Pancreas (tissue), 10 donors: ENCODE results near the gene SPRY1. TPM values are rescaled to one million over a fixed set of nuclear protein-coding genes. Genes with fewer than 3 reads are reported as not detected.

ENCODE experiments used
- ATAC-seq, 4 donors: fragments of 200-7000 bp; cut with Tn5 transposase; one replicate each; pipeline versions ENCODE4 v1.8.0 to v1.9.1; 2020; ENCODE audit warnings: mild to moderate bottlenecking in 4 of 4, moderate library complexity in 4 of 4
- DNase-seq, 6 donors: peaks; one replicate each; pipeline ENCODE4 v3.0.0-alpha.2; 2020
- FAIRE-seq: peaks from 2 replicates; lab custom pipeline; 2012; peaks lifted over from hg19 to GRCh38; lab: Jason Lieb, UNC
- H3K27ac ChIP-seq, 4 donors: fragments of 200-600 bp; sonication (generic); 1 replicate in 3 of 4; 2 replicates in 1 of 4; pipeline versions ENCODE4 v1.5.0 to v1.8.0; 2020
- H3K27me3 ChIP-seq, 4 donors: fragments of 200-600 bp; one replicate each; pipeline ENCODE4 v1.8.0; 2021
- H3K36me3 ChIP-seq, 3 donors: fragments of 200-600 bp; sonication (generic) in 1 of 3; one replicate each; pipeline versions ENCODE4 v1.5.0 to v1.8.0; 2020 to 2021
- H3K4me1 ChIP-seq, 3 donors: fragments of 200-600 bp; one replicate each; pipeline ENCODE4 v1.8.0; 2021
- H3K4me3 ChIP-seq, 4 donors: fragments of 200-600 bp; sonication (generic) in 2 of 4; one replicate each; pipeline versions ENCODE4 v1.5.0 to v1.8.0; 2020 to 2021
- H3K9me3 ChIP-seq, 4 donors: fragments of 200-600 bp; one replicate each; pipeline ENCODE4 v1.8.0; 2021
- WGBS, 2 donors: extraction: QIAGEN DNeasy Blood & Tissue Kit; methylation state at CpG; one replicate each; pipeline ENCODE4 v1.1.7; 2013; 5-methylcytosine and 5-hydroxymethylcytosine counted together
- intact Hi-C, 3 donors: fragments of 100-400 bp; cut with DNase I; formaldehyde crosslinking; loops; one replicate each; pipeline versions ENCODE4 v1.11.1 to v1.14.2; 2022
- polyA plus RNA-seq, 2 donors: library from polyadenylated mRNA; stranded (reverse); fragments of 200-250 nt; gene quantifications; one replicate each; pipeline ENCODE4 v1.2.3, GENCODE V29; 2013
- total RNA-seq, 6 donors: library from RNA; stranded (reverse); fragmentation: NEBNext Ultra II Directional in 4 of 6; extraction: Animal tissue kit (Norgen Biotek cat#: 25700) in 4 of 6; gene quantifications; one replicate each; pipeline versions ENCODE4 v1.2.1 to v1.2.4, GENCODE V29; 2021 to 2023
- TF ChIP-seq, protein P1 (sequence below), 4 donors: fragments of 200-600 bp; sonication (generic) in 3 of 4; IDR thresholded peaks; one replicate each; pipeline versions ENCODE4 v1.5.0 to v1.8.0; 2021; ENCODE audit warnings: antibody characterized with exemption in 4 of 4
- donor health status: healthy with polysubstance abuse.
- donor health status: DM: no; HTN: no; CAD: no; lungs with moderate emphysema.
- donor health status: DM: no; HTN: no; CAD: no.
- donor health status: control.
- donor health status: control.
- donor health status: Bipolar disorder and iron deficiency.
- donor health status: DM: yes; HTN: yes; CAD: no.
- donor health status: DM: no; HTN: no; CAD: no.
- donor health status: DM: no; HTN: no; CAD: no.
- donor health status: DM: yes; HTN: yes; CAD: no.

The SPRY1 gene
- total and polyA plus RNA-seq, 8 donors = 10.1 to 29.7 (median 17.1) TPM

DNA sequence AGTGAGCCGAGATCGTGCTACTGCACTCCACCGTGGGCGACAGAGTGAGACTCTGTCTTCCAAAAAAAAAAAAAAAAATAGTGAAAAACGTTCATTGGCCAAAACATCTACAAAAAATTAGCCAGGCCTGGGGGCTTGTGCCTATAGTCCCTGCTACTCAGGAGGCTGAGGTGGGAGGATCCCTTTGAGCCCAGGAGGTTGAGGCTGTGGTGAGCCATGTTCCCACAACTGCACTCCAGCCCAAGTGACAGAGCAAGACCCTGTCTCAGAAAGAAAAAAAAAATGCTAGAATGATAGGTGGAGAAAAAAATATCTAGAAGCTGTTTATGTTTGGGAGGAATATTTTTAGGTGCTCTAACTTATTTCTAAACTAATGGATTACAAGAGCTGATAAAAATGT, 14.9 kb downstream of the SPRY1 start:
- Histone ChIP-seq H3K36me3 (no peaks in the 10 kb centered on the region), H3K27ac (no peak overlapping the region), H3K4me3 (no peak overlapping the region), H3K27me3 (no peaks in the 10 kb centered on the region), H3K4me1 (peaks cover 0 to 6% (median 5%) of the 10 kb centered on the region in 3 donors), H3K9me3 (no peaks in the 10 kb centered on the region)
- DNase-seq (no peak), ATAC-seq (no peak), FAIRE-seq (no peak)
- TF ChIP-seq, protein P1, sequence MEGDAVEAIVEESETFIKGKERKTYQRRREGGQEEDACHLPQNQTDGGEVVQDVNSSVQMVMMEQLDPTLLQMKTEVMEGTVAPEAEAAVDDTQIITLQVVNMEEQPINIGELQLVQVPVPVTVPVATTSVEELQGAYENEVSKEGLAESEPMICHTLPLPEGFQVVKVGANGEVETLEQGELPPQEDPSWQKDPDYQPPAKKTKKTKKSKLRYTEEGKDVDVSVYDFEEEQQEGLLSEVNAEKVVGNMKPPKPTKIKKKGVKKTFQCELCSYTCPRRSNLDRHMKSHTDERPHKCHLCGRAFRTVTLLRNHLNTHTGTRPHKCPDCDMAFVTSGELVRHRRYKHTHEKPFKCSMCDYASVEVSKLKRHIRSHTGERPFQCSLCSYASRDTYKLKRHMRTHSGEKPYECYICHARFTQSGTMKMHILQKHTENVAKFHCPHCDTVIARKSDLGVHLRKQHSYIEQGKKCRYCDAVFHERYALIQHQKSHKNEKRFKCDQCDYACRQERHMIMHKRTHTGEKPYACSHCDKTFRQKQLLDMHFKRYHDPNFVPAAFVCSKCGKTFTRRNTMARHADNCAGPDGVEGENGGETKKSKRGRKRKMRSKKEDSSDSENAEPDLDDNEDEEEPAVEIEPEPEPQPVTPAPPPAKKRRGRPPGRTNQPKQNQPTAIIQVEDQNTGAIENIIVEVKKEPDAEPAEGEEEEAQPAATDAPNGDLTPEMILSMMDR (IDR thresholded peaks at IDR 0.05) = no peak
- WGBS, 2 donors = 83 to 87% methylated on average over 5 of the region's 5 CpGs
- intact Hi-C loops = no loop called here

DNA sequence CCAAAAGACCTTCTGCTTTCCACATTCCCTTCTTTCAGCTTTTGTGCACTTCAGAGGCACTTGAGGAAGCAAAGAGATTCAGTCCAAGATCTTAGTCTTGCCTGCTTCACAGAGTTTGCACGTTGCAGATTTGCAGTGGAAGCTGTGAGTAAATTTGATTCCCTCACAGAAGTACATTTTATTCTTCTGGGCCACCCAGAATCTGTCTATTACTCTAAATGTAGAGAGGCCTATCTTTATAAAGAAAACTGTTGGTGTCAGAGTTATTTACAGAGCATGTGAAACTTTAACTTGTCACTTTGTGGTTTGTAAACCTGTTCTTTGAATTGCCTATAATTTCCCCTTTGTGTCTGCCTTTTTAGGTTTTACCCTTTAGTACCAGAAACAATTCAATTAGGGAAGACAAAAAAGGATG, 15.5 kb downstream of the SPRY1 start:
- FAIRE-seq = no peak
- 7 to 14% methylated on average over 1 of the region's 1 CpG for WGBS, 2 donors
- intact Hi-C loops = no loop called here
- no peak overlapping the region for H3K4me3 ChIP-seq
- no peaks in the 10 kb centered on the region for H3K27me3 ChIP-seq
- H3K4me1 ChIP-seq = peaks cover 0 to 6% (median 5%) of the 10 kb centered on the region in 3 donors
- no peaks in the 10 kb centered on the region for H3K9me3 ChIP-seq
- ATAC-seq = peak in 1 of 4 donors; percentile 22
- no peak for DNase-seq
- no peak overlapping the region for H3K27ac ChIP-seq
- TF ChIP-seq, protein P1 (IDR thresholded peaks at IDR 0.05) = no peak
- no peaks in the 10 kb centered on the region for H3K36me3 ChIP-seq

DNA sequence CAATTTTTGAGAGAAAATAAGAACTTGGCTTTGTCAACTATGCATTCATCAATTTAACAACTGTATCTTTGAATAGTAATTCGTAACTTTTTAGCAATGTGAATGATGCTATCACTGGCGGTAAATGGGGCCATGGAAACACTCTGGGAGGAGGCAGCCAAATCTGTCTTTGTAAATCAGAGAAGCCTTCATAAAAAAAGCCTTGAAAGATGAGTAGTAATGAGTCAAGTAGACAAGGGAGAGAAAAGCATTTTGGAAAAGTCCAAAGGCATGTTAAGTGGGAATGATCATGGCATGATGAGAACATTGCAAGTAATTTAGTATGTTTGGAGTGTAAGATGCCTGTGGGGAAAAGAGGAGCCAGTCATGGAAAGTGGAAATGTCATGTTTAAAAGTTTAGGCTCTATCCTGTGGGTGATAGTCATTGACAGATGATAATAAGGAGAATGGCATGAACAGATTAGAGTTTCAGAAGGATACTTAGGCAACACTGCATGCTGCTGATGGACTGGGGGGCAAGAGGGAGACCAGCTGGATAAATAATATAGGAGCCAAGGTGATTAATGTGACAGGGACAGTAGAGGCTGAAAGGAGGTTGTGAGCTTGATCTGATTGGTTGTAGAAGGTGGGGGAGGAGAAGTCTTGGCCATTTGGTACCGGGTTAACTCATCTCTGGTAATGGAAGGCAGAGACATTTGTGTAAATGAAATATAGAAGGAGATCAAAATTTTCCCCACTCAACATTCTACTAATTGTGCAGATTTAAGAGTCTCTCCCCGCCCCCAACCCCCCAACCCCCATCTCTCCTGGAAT, 16.3 kb downstream of the SPRY1 start:
- DNase-seq = no peak
- Histone ChIP-seq H3K27me3 (no peaks in the 10 kb centered on the region), H3K27ac (no peak overlapping the region), H3K4me3 (no peak overlapping the region), H3K4me1 (peaks cover 0 to 7% (median 5%) of the 10 kb centered on the region in 3 donors), H3K36me3 (no peaks in the 10 kb centered on the region), H3K9me3 (no peaks in the 10 kb centered on the region)
- TF ChIP-seq, protein P1 (IDR thresholded peaks at IDR 0.05) = no peak
- intact Hi-C loops = no loop called here
- no peak for ATAC-seq
- FAIRE-seq = no peak
- 69 to 76% methylated on average over 4 of the region's 4 CpGs for WGBS, 2 donors

DNA sequence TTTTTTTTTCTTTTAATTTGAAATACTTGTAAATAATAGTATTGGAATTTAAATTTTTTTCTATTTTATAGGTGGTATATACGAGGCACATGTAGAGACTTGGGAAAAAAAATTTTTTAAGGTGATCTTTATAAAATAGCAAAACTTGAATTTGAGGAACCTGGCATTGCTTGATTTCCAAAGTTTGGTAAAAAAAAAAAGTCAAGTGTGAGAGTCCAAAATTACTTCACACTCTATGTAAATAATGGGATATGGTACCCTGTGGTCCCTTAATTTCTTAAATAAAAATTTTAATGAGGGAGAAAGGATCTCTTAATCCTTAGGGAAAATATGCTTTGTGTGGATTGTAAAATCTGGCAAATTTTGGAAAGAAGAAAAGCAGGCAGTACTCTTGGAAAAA, 19.0 kb downstream of the SPRY1 start:
- H3K4me1 ChIP-seq = peaks cover 6 to 16% (median 13%) of the 10 kb centered on the region in 3 donors
- H3K27ac ChIP-seq = no peak overlapping the region
- ATAC-seq (no peak), FAIRE-seq (no peak), DNase-seq (no peak)
- H3K9me3 ChIP-seq = no peaks in the 10 kb centered on the region
- intact Hi-C loops = no loop called here
- no peaks in the 10 kb centered on the region for H3K27me3 ChIP-seq
- TF ChIP-seq, protein P1 (IDR thresholded peaks at IDR 0.05) = no peak
- no peak overlapping the region for H3K4me3 ChIP-seq
- no peaks in the 10 kb centered on the region for H3K36me3 ChIP-seq
- WGBS, 2 donors = 79 to 84% methylated on average over 1 of the region's 1 CpG

DNA sequence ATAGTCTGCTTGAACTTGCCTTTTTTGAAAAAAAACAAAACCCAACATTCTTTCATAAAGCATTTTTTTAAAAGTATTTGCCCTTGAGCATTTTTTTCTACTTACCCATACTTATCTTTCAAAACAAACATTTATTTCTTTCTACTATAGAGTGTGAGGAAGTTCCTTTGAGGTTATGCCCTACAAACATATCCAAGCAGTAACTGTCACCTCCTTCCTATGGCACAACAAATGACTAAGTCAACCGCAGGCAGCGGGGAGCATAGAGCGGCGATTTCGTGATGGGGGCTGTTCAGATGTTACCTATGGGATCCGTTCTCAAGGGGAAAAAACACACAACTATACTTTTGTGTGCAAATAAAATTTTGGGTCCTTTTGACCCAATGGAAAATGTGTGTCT, 19.4 kb downstream of the SPRY1 start:
- TF ChIP-seq, protein P1 (IDR thresholded peaks at IDR 0.05) = no peak
- H3K27me3 ChIP-seq = no peaks in the 10 kb centered on the region
- no peak overlapping the region for H3K27ac ChIP-seq
- H3K4me3 ChIP-seq = no peak overlapping the region
- ATAC-seq (peak in 1 of 4 donors; percentile 42), DNase-seq (no peak), FAIRE-seq (no peak)
- H3K4me1 ChIP-seq = peaks cover 6 to 16% (median 13%) of the 10 kb centered on the region in 3 donors
- H3K36me3 ChIP-seq = no peaks in the 10 kb centered on the region
- no peaks in the 10 kb centered on the region for H3K9me3 ChIP-seq
- 72 to 76% methylated on average over 6 of the region's 6 CpGs for WGBS, 2 donors
- intact Hi-C loops = no loop called here
